Ovary (tissue), 3 donors: ENCODE measurements around the gene PNPLA3.

ENCODE experiments used
- EP300 ChIP-seq: sonication (generic); formaldehyde crosslinking; IDR thresholded peaks from one replicate; pipeline ENCODE4 v1.6.1; 2017; ENCODE audit warnings: antibody characterized with exemption
- POLR2A ChIP-seq: fragments of 450-650 bp; IDR thresholded peaks from one replicate; pipeline ENCODE4 v1.6.1; 2017; ENCODE audit warnings: antibody characterized with exemption, mild to moderate bottlenecking, moderate library complexity
- TF ChIP-seq, protein P1 (sequence below), 3 donors: fragments of 450-650 bp in 2 of 3; fragments of 200-600 bp in 1 of 3; IDR thresholded peaks; one replicate each; pipeline versions ENCODE4 v1.5.1 to v1.8.0; 2016 to 2022; ENCODE audit warnings: antibody characterized with exemption in 3 of 3, mild to moderate bottlenecking in 1 of 3
- donor health status: DM: no; HTN: no; CAD: no.

DNA sequence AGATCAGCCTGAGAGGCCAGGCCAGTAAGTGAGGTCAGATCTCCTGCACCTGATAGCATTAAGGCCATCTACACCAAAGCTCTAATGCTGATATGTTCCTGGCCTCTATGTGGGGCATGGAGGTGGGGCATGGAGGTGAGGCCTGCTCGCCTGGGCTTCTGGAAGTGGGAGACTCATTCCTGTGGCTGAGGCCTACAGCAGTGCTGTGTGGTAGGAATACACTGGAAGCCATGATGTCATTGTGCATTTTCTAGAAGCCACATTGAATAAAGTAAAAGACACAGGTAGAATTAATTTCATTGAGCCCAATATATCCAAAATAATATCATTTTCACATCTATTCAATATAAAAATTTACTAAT lies 2.7 kb downstream of the PNPLA3 start:
- TF ChIP-seq, protein P1, sequence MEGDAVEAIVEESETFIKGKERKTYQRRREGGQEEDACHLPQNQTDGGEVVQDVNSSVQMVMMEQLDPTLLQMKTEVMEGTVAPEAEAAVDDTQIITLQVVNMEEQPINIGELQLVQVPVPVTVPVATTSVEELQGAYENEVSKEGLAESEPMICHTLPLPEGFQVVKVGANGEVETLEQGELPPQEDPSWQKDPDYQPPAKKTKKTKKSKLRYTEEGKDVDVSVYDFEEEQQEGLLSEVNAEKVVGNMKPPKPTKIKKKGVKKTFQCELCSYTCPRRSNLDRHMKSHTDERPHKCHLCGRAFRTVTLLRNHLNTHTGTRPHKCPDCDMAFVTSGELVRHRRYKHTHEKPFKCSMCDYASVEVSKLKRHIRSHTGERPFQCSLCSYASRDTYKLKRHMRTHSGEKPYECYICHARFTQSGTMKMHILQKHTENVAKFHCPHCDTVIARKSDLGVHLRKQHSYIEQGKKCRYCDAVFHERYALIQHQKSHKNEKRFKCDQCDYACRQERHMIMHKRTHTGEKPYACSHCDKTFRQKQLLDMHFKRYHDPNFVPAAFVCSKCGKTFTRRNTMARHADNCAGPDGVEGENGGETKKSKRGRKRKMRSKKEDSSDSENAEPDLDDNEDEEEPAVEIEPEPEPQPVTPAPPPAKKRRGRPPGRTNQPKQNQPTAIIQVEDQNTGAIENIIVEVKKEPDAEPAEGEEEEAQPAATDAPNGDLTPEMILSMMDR (IDR thresholded peaks at IDR 0.05), result no peak
- TF ChIP-seq EP300 (no peak), POLR2A (no peak)
